H9 (cell line): Measurements from ENCODE around the gene ADGRG4. TPM values are rescaled to one million over a fixed set of nuclear protein-coding genes. Genes with fewer than 3 reads are reported as not detected.

Source experiments
- DNase-seq: peaks from one replicate; pipeline ENCODE4 v3.0.0-alpha.2; 2017
- H2AFZ ChIP-seq: one replicate; pipeline ENCODE4 v1.6.1; 2013; ENCODE audit warnings: mild to moderate bottlenecking, low read length, control low read depth, moderate library complexity
- H2AK5ac ChIP-seq: 2 replicates; pipeline ENCODE4 v1.6.1; 2013; ENCODE audit warnings: low read length, control low read depth, mixed read lengths; ENCODE audit not compliant: insufficient read length
- H2BK120ac ChIP-seq: one replicate; pipeline ENCODE4 v1.6.1; 2013; ENCODE audit warnings: low read depth, mild to moderate bottlenecking, low read length, control low read depth, inconsistent platforms; ENCODE audit not compliant: poor library complexity, severe bottlenecking
- H2BK12ac ChIP-seq: 2 replicates; pipeline ENCODE4 v1.6.1; 2013; ENCODE audit warnings: low read length, control low read depth, mixed read lengths, low read depth; ENCODE audit not compliant: insufficient read length
- H2BK15ac ChIP-seq: 2 replicates; pipeline ENCODE4 v1.6.1; 2013; ENCODE audit warnings: low read depth, low read length, control low read depth
- H2BK20ac ChIP-seq: one replicate; pipeline ENCODE4 v1.6.1; 2013; ENCODE audit warnings: low read depth, mild to moderate bottlenecking, low read length, control low read depth, inconsistent platforms; ENCODE audit not compliant: poor library complexity, severe bottlenecking
- H2BK5ac ChIP-seq: 2 replicates; pipeline ENCODE4 v1.6.1; 2013; ENCODE audit warnings: low read length, control low read depth, mixed read lengths; ENCODE audit not compliant: insufficient read length
- H3K14ac ChIP-seq: 2 replicates; pipeline ENCODE4 v1.6.1; 2013; ENCODE audit warnings: low read length, control low read depth; ENCODE audit not compliant: insufficient read depth
- H3K18ac ChIP-seq: 2 replicates; pipeline ENCODE4 v1.6.1; 2013; ENCODE audit warnings: low read depth, mild to moderate bottlenecking, mixed read lengths, low read length, control low read depth; ENCODE audit not compliant: insufficient read length
- H3K23ac ChIP-seq: 2 replicates; pipeline ENCODE4 v1.6.1; 2013; ENCODE audit warnings: low read length, control low read depth, mixed read lengths, low read depth; ENCODE audit not compliant: insufficient read length
- H3K23me2 ChIP-seq: 2 replicates; pipeline ENCODE4 v1.6.1; 2013; ENCODE audit warnings: low read depth, mild to moderate bottlenecking, mixed read lengths, low read length, control low read depth; ENCODE audit not compliant: insufficient read length, poor library complexity, severe bottlenecking
- H3K27ac ChIP-seq: 2 replicates; pipeline ENCODE4 v1.5.1; 2013; ENCODE audit warnings: low read length, control low read depth, mixed read lengths, low read depth; ENCODE audit not compliant: insufficient read length
- H3K27me3 ChIP-seq: 2 replicates; pipeline ENCODE4 v1.6.1; 2013; ENCODE audit warnings: low read length, control low read depth, inconsistent platforms; ENCODE audit not compliant: insufficient read depth
- H3K4ac ChIP-seq: 2 replicates; pipeline ENCODE4 v1.6.1; 2013; ENCODE audit warnings: low read depth, mild to moderate bottlenecking, control low read depth, inconsistent platforms, low read length, moderate library complexity
- H3K4me1 ChIP-seq: 2 replicates; pipeline ENCODE4 v1.6.1; 2013; ENCODE audit warnings: low read length, control low read depth, inconsistent platforms; ENCODE audit not compliant: insufficient read depth
- H3K4me2 ChIP-seq: 2 replicates; pipeline ENCODE4 v1.6.1; 2013; ENCODE audit warnings: low read length, control low read depth, mixed read lengths; ENCODE audit not compliant: insufficient read length, insufficient read depth
- H3K56ac ChIP-seq: 2 replicates; pipeline ENCODE4 v1.6.1; 2013; ENCODE audit warnings: low read depth, mild to moderate bottlenecking, mixed read lengths, low read length, control low read depth; ENCODE audit not compliant: insufficient read length
- H3K79me1 ChIP-seq: 2 replicates; pipeline ENCODE4 v1.6.1; 2013; ENCODE audit warnings: low read depth, mild to moderate bottlenecking, moderate library complexity, low read length, control low read depth, inconsistent platforms; ENCODE audit not compliant: insufficient read depth, poor library complexity, severe bottlenecking
- H3K79me2 ChIP-seq: 2 replicates; pipeline ENCODE4 v1.6.1; 2013; ENCODE audit warnings: low read length, control low read depth, inconsistent platforms; ENCODE audit not compliant: insufficient read depth
- H3K9ac ChIP-seq: 2 replicates; pipeline ENCODE4 v1.6.1; 2013; ENCODE audit warnings: low read length, control low read depth, mixed read lengths; ENCODE audit not compliant: insufficient read length; ENCODE audit errors: extremely low read depth
- H3K9me3 ChIP-seq: one replicate; pipeline ENCODE4 v1.6.1; 2013; ENCODE audit warnings: low read depth, low read length, inconsistent platforms; ENCODE audit not compliant: control insufficient read depth
- H3T11ph ChIP-seq: one replicate; pipeline ENCODE4 v1.6.1; 2013; ENCODE audit warnings: mild to moderate bottlenecking, low read length, control low read depth, inconsistent platforms
- H4K20me1 ChIP-seq: one replicate; pipeline ENCODE4 v1.6.1; 2013; ENCODE audit not compliant: control insufficient read depth, insufficient read length, insufficient read depth
- H4K5ac ChIP-seq: 2 replicates; pipeline ENCODE4 v1.6.1; 2013; ENCODE audit warnings: low read depth, mild to moderate bottlenecking, mixed read lengths, low read length, control low read depth; ENCODE audit not compliant: insufficient read length
- H4K8ac ChIP-seq: replicated peaks from 2 replicates; pipeline ENCODE4 v1.6.1; 2013; ENCODE audit warnings: low read length, control low read depth, mixed read lengths, low read depth; ENCODE audit not compliant: insufficient read length
- H4K91ac ChIP-seq: 2 replicates; pipeline ENCODE4 v1.6.1; 2013; ENCODE audit warnings: low read depth, mild to moderate bottlenecking, moderate library complexity, mixed read lengths, low read length, control low read depth; ENCODE audit not compliant: insufficient read length
- H3K27ac Mint-ChIP-seq, 3 experiments: 2 replicates in 2 of 3; 3 replicates in 1 of 3; pipeline ENCODE4 v1.8.0; 2020 to 2021; ENCODE audit warnings: mixed read lengths in 3 of 3, mild to moderate bottlenecking in 1 of 3, moderate library complexity in 1 of 3
- H3K27me3 Mint-ChIP-seq: 2 replicates; pipeline ENCODE4 v1.8.0; 2021; ENCODE audit warnings: low read depth, mild to moderate bottlenecking, moderate library complexity, mixed read lengths
- H3K36me3 Mint-ChIP-seq, 3 experiments: 2 replicates in 2 of 3; 3 replicates in 1 of 3; pipeline ENCODE4 v1.8.0; 2020 to 2021; ENCODE audit warnings: low read depth in 3 of 3, mixed read lengths in 3 of 3; ENCODE audit not compliant: insufficient read depth in 1 of 3
- H3K4me1 Mint-ChIP-seq, 2 experiments: 2 replicates each; pipeline ENCODE4 v1.8.0; 2020; ENCODE audit warnings: mixed read lengths in 2 of 2
- H3K4me3 Mint-ChIP-seq, 2 experiments: 2 replicates in 1 of 2; 3 replicates in 1 of 2; pipeline ENCODE4 v1.8.0; 2020 to 2021; ENCODE audit warnings: mild to moderate bottlenecking in 2 of 2, mixed read lengths in 2 of 2, moderate library complexity in 1 of 2
- H3K9me3 Mint-ChIP-seq, 2 experiments: 2 replicates in 1 of 2; 3 replicates in 1 of 2; pipeline ENCODE4 v1.8.0; 2020; ENCODE audit warnings: mild to moderate bottlenecking in 2 of 2, mixed read lengths in 2 of 2, moderate library complexity in 1 of 2
- CTCF ChIP-seq: fragments of 200-600 bp; sonication (generic); conservative IDR thresholded peaks from 3 replicates; pipeline ENCODE4 v1.8.0; 2021; ENCODE audit warnings: antibody characterized with exemption, mild to moderate bottlenecking
- WGBS: extraction: QIAGEN DNeasy Blood & Tissue Kit; methylation state at CpG from one replicate; pipeline ENCODE4 v1.1.7; 2013; ENCODE audit warnings: missing lambda C conversion rate, low lambda C conversion rate, mixed read lengths; ENCODE audit not compliant: insufficient read length; ENCODE audit errors: extremely low coverage; 5-methylcytosine and 5-hydroxymethylcytosine counted together
- total RNA-seq: library from RNA; stranded (reverse); gene quantifications from 2 replicates; pipeline ENCODE4 v1.2.1, GENCODE V29; 2021

Gene ADGRG4
- total RNA-seq, 1 experiment from 2014 or later = not detected

- Histone ChIP-seq H2BK120ac (no peak overlapping the region), H3K4me2 (no peak overlapping the region), H3K79me2 (no peaks in the 10 kb centered on the region), H3K79me1 (no peaks in the 10 kb centered on the region), H2BK12ac (no peak overlapping the region), H3K23me2 (no peaks in the 10 kb centered on the region), H2AK5ac (no peak overlapping the region), H3T11ph (no peak overlapping the region), H2BK20ac (no peak overlapping the region), H3K9ac (no peak overlapping the region), H3K9me3 (peaks cover 38% of the 10 kb centered on the region), H2AFZ (no peak overlapping the region), H3K18ac (no peak overlapping the region), H3K4me1 (no peaks in the 10 kb centered on the region), H3K4ac (no peak overlapping the region), H2BK5ac (no peak overlapping the region), H4K8ac (no peak overlapping the region), H4K91ac (no peak overlapping the region), H4K20me1 (no peaks in the 10 kb centered on the region), H4K5ac (no peak overlapping the region), H3K27ac (no peak overlapping the region), H2BK15ac (no peak overlapping the region), H3K14ac (no peak overlapping the region), H3K23ac (no peak overlapping the region), H3K27me3 (no peaks in the 10 kb centered on the region), H3K56ac (no peak overlapping the region)
- H3K4me1 Mint-ChIP-seq = no peaks in the 10 kb centered on the region
- peaks cover 2% of the 10 kb centered on the region; the same call in 1 of the 2 replicates for H3K27me3 Mint-ChIP-seq
- H3K36me3 Mint-ChIP-seq = no peaks in the 10 kb centered on the region
- WGBS = no CpG with 5 or more reads among the region's 5 CpGs
- no peak for TF ChIP-seq CTCF
- no peak overlapping the region for H3K27ac Mint-ChIP-seq
- peaks cover 24 to 31% of the 10 kb centered on the region in 2 experiments for H3K9me3 Mint-ChIP-seq
- DNase-seq = no peak
- H3K4me3 Mint-ChIP-seq = no peak overlapping the region
These were observed 151.9 kb downstream of the ADGRG4 start for GRCh38 chrX:136452614-136453013.
